ENCODE results near the gene KLHL21. TPM values are rescaled to one million over a fixed set of nuclear protein-coding genes. Genes with fewer than 3 reads are reported as not detected.
A peak's percentile ranks its signal among the peaks of the same experiment; 100 is the strongest.

KLHL21 gene
- total RNA-seq, 1 donor from 2014 or later, result 9.2 TPM

- DNase-seq, result no peak
These were observed 10.1 kb upstream of the KLHL21 start for GRCh38 chr1:6612641-6613360.

GRCh38 chr1:6603915-6604558 lies 1.4 kb upstream of the KLHL21 start:
- Mint-ChIP-seq H3K4me3 (ENCODE audit: unreplicated experiment) (peak overlapping the region; percentile 76), H3K27ac (ENCODE audit: unreplicated experiment) (peak overlapping the region; percentile 75), H3K27me3 (ENCODE audit: unreplicated experiment) (peaks cover 9% of the 10 kb centered on the region), H3K36me3 (ENCODE audit: unreplicated experiment) (no peaks in the 10 kb centered on the region), H3K9me3 (ENCODE audit: unreplicated experiment) (peaks cover 13% of the 10 kb centered on the region), H3K4me1 (ENCODE audit: low read depth, unreplicated experiment) (peaks cover 22% of the 10 kb centered on the region)
- no peak for DNase-seq
- TF ChIP-seq CTCF (IDR thresholded peaks at IDR 0.05; ENCODE audit: partially characterized antibody, unreplicated experiment), result no peak

More at GRCh38 chr1:6612641-6613360, 10.1 kb upstream of the KLHL21 start:
- peaks cover 7% of the 10 kb centered on the region for H3K9me3 Mint-ChIP-seq (ENCODE audit: unreplicated experiment)
- no peak for TF ChIP-seq CTCF (IDR thresholded peaks at IDR 0.05; ENCODE audit: partially characterized antibody, unreplicated experiment)
- H3K36me3 Mint-ChIP-seq (ENCODE audit: unreplicated experiment), result no peaks in the 10 kb centered on the region
- H3K27me3 Mint-ChIP-seq (ENCODE audit: unreplicated experiment), result peaks cover 17% of the 10 kb centered on the region
- peaks cover 3% of the 10 kb centered on the region for H3K4me1 Mint-ChIP-seq (ENCODE audit: low read depth, unreplicated experiment)
- H3K4me3 Mint-ChIP-seq (ENCODE audit: unreplicated experiment), result peak overlapping the region; percentile 93
- H3K27ac Mint-ChIP-seq (ENCODE audit: unreplicated experiment), result peak overlapping the region; percentile 71

- peaks cover 9% of the 10 kb centered on the region for H3K27me3 Mint-ChIP-seq (ENCODE audit: unreplicated experiment)
- H3K36me3 Mint-ChIP-seq (ENCODE audit: unreplicated experiment), result no peaks in the 10 kb centered on the region
- DNase-seq, result peak; percentile 56
- H3K9me3 Mint-ChIP-seq (ENCODE audit: unreplicated experiment), result peaks cover 13% of the 10 kb centered on the region
- peak overlapping the region; percentile 76 for H3K4me3 Mint-ChIP-seq (ENCODE audit: unreplicated experiment)
- no peak for TF ChIP-seq CTCF (IDR thresholded peaks at IDR 0.05; ENCODE audit: partially characterized antibody, unreplicated experiment)
- peaks cover 22% of the 10 kb centered on the region for H3K4me1 Mint-ChIP-seq (ENCODE audit: low read depth, unreplicated experiment)
- H3K27ac Mint-ChIP-seq (ENCODE audit: unreplicated experiment), result peak overlapping the region; percentile 75
These were observed 707 bp upstream of the KLHL21 start for GRCh38 chr1:6603238-6603914.

- Mint-ChIP-seq H3K4me1 (ENCODE audit: low read depth, unreplicated experiment) (peaks cover 22% of the 10 kb centered on the region), H3K9me3 (ENCODE audit: unreplicated experiment) (peaks cover 13% of the 10 kb centered on the region), H3K4me3 (ENCODE audit: unreplicated experiment) (peak overlapping the region; percentile 94), H3K27ac (ENCODE audit: unreplicated experiment) (peak overlapping the region; percentile 62), H3K36me3 (ENCODE audit: unreplicated experiment) (no peaks in the 10 kb centered on the region), H3K27me3 (ENCODE audit: unreplicated experiment) (peaks cover 9% of the 10 kb centered on the region)
- no peak for TF ChIP-seq CTCF (IDR thresholded peaks at IDR 0.05; ENCODE audit: partially characterized antibody, unreplicated experiment)
- DNase-seq, result no peak
These were observed 573 bp downstream of the KLHL21 start for GRCh38 chr1:6601923-6602668.

Measured in glutamatergic neuron (in vitro differentiated cells).